IPS-11a (cell line): ENCODE results near the gene KPNA4.
A peak's percentile ranks its signal among the peaks of the same experiment; 100 is the strongest.
"Not testable (repeated sequence)": the region's sequence is repeated elsewhere in the genome, so short reads cannot be mapped to it uniquely, and the experiment has no call there.

ENCODE experiments used
- H3K4me3 ChIP-seq: one replicate; pipeline ENCODE4 v1.5.1; 2013; ENCODE audit warnings: low read depth, low read length, control low read depth

Gene KPNA4, protein sequence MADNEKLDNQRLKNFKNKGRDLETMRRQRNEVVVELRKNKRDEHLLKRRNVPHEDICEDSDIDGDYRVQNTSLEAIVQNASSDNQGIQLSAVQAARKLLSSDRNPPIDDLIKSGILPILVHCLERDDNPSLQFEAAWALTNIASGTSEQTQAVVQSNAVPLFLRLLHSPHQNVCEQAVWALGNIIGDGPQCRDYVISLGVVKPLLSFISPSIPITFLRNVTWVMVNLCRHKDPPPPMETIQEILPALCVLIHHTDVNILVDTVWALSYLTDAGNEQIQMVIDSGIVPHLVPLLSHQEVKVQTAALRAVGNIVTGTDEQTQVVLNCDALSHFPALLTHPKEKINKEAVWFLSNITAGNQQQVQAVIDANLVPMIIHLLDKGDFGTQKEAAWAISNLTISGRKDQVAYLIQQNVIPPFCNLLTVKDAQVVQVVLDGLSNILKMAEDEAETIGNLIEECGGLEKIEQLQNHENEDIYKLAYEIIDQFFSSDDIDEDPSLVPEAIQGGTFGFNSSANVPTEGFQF

DNA sequence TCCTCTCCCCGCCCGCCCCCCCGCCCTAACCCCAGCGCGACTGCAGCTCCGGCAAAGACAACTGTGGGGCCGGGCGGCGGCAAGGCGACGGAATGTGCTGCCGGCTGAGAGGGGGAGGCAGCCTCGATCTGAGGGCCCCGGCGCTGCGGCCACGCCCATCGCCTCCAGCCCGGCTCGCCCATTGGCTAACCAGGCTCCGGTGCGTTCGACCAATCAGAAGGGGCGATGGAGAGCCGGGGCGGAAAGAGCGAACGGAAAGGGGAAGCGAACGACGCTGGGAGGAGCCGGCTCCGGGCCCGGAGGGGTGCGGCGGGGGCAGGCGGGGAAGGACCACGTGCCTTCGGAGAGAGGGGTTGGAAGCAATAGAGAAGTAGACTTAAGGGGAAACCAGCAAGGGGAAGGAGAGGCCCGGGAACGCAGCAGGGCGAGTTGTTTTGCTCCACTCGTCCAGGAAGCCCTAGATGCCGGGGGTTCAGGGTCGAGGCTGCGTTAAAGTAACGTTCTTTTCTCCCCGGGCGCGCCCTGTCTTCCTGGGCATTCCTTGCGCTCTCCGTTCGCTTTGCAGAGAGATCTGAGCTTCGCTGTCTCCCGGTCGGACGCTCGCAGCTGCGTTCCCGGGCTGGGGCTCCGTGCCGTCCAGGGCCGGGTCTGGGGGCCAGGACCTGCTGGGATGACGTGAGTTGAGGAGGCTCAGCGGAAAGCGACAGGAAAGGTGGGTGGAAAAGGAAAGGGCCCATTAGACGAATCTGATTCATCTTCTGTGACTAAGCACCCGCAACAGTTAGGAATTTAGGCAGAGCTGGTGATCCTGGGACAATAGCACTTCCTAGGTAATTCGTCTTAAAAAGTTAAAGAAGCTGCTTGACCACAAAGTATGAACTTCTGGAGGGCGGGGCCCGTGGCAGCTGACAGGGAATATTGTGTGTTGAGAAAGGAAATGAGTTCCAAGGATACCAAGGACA, at the start of gene KPNA4:
TSS of gene KPNA4 (minus strand) at position 130 of the 962 bp plus-strand sequence. CDS start 289 bp downstream, outside the sequence.
- H3K4me3 ChIP-seq: peak within 1 kb of the TSS; percentile 85

DNA sequence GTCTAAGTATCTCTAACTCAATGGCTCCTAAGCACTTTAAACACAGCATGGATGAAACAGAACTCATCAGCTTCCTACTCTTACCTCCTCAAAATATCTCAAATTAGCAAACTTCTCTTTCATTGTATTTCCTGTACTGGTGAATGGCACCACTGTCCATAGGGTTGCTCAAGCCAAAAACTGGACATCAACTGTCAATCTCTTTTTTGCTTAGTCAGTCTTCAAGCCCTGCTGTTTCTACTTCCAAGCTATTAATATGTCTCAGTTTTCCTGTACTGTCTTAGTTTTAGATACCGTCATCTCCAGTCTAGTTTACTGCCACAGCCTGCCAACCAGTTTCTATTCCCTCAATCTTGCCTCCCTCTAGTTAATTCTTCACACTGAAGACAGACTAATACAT, 48.3 kb upstream of the KPNA4 start:
- H3K4me3 ChIP-seq: no peak overlapping the region

DNA sequence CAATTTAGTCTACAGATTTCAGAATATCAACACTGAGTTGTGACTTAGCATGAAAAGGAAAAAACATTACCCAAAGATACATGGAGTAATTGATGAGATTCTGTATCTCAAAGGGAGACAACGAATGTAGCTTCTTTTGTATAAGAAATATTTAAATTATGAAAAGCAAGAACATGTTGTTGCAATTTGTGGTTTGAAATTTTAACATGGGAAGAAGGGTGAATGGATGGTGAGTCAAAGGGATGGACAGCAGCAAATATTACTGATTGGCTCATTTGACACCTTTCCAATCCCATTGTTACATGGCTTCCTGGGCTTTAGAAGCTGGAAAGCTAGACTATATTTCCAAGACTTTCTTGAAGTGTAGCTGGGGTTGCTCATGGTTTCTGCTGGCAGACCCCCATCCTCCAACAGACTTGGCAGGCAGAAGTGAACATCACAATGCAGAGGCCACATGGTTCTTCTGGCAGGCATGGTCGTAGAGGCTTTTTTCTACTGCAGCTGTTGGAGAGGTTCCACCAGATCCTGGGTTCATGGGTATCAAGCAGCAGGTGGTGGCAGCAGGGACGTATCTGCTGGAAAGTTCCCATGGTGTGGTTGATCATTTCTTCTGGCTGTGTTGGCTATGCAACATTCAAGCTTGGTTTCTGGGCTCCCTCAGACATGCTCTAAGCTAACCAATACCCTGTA, 47.2 kb upstream of the KPNA4 start:
- H3K4me3 ChIP-seq: no peak overlapping the region

DNA sequence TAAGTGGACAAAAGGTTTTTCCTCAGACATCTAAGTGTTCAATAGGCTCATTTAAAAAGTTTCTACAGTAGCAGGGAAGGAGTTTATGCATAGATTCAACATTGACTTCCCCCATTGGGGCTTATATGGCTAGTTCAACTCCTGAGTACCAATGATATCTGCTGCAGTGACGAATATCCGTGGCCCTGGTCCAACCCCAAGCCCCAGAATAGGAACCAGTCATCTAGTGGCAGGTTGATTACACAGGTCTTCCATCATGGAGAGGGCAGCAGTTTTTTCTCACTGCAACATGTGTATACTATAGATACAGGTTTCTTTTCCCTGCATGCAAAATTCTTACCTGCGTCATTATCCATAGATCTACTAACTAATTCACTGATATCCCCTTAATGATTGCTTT, 45.8 kb upstream of the KPNA4 start:
- no peak overlapping the region for H3K4me3 ChIP-seq

DNA sequence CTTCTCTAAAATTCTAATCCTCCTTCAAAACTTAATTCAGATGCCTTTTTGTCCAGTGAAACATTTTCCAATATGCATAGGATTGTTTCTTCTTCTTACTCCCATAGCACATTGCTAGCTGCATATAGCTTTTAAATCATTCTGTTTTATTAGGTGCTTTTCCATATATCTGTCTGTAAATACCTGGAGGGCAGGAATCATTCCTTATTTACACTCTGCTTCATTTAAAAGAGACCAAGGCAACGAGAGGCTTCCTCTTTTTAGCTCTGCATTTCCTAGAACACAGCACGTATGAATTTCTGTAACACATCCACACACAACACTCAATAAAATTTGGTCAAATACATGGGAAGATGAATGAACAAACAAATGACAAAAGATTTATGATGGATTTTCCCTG, 43.5 kb upstream of the KPNA4 start:
- no peak overlapping the region for H3K4me3 ChIP-seq

DNA sequence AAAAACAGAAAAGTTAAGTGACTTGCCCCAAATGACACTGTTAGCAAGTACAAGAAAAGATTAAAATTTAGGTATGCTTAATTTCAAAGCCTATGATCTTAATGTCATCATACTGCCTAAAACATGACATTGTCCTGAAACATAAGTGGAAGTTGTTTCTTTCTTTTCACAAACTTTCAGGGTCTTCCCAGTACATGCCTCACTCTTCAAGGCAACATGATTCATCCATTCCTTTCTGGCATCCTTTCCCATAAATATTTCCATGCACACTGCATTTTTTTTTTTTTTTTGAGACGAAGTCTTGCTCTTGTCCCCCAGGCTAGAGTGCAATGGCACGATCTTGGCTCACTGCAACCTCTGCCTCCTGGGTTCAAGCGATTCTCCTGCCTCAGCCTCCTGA, 42.5 kb upstream of the KPNA4 start:
- no peak overlapping the region for H3K4me3 ChIP-seq

DNA sequence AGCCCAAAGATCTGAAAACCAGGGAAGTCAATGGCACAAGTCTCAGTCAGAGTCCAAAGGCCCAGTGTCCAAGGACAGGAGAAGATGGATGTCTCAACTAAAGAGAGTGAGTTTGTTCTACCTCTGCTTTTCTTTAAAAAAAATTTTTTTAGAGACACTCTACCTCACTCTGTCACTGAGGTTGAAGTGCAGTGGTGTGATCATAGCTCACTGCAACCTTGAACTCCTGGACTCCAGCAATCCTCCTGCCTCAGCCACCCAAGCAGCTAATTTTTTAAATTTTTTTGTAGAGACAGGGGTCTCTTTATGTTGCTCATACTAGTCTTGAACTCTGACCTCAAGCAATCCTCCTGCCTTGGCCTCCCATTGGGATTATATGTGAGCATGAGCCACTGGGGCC, 39.9 kb upstream of the KPNA4 start:
- no peak overlapping the region for H3K4me3 ChIP-seq

DNA sequence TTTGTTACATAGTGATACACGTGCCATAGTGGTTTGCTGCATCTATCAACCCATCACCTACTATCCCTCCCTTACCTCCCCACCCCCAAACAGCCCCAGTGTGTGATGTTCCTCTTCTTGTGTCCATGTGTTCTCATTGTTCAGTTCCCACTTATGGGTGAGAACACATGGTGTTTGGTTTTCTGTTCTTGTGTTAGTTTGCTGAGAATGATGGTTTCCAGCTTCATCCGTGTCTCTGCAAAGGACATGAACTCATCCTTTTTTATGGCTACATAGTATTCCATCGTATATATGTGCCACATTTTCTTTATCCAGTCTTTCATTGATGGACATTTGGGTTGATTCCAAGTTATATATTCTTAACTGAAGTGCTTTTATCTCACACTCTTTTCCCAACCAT, 38.5 kb upstream of the KPNA4 start:
- not testable (repeated sequence) for H3K4me3 ChIP-seq

DNA sequence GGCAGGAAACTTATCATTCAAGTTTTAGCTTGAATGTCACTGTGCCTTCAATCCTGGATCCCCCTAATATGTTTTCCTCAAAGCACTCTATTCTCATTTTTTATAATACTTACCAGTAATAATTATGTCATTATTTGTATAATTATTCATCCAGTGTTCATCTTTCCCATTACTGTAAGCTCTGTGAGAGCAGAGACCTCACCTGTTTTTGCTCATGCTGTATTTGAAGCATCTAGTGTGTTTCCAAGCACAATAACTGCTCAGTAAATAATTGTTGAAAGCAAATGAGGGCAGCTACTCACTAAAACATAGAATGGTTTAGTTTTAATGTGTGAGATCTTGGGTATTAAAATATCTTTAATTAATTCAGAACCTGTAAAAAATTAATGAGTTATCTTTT, 36.9 kb upstream of the KPNA4 start:
- no peak overlapping the region for H3K4me3 ChIP-seq

DNA sequence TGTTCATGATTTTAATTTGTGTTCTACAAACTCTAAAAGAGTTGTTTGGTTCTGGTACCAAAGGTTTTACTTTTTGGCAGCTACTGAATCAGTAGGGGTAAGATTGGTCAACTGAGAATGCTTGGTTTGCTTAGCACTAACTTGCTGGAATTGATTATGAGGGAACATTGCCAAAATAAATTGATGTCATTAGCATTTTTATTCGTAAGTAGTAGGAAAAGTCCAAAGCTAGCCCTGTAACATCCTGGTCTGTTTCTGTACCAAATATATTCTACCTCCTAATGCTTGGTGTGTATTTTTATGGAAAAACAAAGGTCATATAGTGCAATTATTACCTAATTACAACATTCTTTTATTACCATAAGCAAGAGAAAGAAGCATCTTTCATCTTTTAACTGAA, 35.9 kb upstream of the KPNA4 start:
- H3K4me3 ChIP-seq: no peak overlapping the region

DNA sequence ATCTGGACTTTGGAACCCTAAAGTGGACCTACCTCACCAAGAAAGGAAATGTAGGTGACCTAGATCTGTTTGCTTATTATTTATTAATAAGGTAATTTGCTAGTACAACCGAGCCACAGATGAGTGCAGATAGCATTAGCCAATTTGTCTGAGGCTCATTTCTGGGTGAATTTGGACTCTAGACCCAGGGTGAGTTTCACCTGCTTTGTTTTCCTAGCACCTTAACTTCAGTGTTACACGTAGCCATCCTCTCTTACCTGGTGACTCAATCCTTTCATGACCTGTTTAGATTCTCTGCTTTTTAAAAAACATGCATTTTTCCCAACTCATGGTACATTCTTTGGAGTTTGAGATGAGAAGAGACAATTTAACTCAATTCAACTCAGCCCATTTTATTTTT, 33.5 kb upstream of the KPNA4 start:
- H3K4me3 ChIP-seq: no peak overlapping the region

DNA sequence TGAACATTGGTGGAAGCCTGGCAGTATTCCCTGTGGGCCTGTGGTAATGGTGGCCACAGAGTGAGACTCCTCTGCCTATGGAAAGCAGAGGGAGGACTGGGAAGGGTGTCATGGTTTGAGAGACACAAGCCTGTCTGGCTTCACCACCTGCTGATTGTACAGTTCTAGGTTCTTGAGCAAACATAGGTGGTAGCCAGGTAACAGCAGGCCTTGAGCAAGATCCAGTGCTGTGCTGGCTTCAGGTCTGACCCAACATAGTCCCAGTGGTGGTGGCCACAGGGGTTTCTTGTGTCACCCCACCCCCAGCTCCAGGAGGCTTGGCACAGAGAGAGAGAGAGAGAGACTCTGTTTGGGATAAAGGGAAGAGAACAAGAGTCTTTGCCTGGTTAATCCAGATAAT, 22.7 kb upstream of the KPNA4 start:
- H3K4me3 ChIP-seq: no peak overlapping the region

DNA sequence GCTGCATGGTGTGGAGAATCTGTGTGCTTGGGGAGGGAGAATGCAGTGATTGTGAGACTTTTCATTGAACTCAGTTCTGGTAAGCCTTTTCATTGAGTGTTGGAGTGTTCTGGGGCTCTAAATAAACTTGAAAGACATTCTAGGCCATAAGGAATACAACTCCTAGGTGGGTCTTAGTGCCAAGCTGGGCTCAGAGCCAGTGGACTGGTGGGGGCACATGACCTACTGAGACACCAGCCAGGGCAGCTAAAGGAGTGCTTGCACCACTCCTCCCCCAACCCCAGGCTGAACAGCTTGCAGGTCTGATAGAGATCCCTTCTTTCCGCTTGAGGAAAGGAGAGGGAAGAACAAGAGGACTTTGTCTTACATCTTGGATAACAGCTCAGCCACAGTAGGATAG, 21.7 kb upstream of the KPNA4 start:
- no peak overlapping the region for H3K4me3 ChIP-seq

DNA sequence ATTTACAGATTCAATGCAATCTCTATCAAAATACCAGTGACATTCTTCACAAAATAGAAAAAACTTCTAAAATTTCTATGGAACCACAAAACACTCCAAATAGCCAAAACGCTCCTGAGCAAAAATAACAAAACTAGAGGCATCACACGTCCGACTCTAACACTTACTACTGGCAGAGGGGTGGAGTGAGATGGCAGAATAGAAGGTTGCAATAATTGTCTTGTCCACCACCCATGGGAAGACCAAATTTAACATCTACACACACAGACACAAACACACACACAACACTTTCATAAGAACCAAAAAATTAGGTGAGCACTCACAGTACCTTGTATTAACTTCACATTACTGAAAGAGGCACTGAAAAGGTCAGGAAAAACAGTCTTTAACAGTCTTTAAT, 21.3 kb upstream of the KPNA4 start:
- no peak overlapping the region for H3K4me3 ChIP-seq

DNA sequence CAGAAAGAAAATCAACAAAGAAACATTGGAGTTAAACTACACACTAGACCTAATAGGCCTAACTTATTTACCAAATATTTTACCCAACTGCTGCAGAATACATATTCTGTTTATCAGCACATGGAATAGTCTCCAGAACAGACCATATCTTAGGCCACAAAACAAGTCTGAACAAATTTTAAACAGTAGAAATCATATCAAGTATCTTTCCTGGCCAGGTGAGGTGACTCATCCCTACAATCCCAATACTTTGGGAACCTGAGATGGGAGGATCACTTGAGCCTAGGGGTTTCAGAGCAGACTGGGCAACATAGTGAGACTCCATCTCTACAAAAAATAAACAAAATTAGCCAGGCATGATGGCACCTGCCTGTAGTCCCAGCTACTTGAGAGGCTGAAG, 18.1 kb upstream of the KPNA4 start:
- H3K4me3 ChIP-seq: no peak overlapping the region

DNA sequence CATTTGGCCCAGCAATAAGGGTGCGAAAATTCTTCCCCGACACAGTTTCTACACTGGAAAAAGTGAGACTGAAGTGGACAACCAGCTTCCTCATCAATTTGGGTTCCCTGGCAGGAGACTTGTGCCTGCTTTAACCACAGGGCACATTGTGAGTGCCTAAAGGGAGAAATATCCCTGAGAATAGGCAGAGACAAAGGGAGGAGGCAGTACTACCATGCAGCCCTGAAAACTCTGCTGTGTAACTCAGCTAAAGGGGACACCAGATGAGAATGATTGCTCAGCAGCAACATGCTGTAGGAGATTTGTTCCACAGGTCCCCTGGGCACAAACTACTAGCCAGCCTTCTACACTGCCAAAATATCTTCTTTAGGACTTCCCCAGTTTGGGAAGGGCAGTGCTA, 15.6 kb upstream of the KPNA4 start:
- H3K4me3 ChIP-seq: no peak overlapping the region

DNA sequence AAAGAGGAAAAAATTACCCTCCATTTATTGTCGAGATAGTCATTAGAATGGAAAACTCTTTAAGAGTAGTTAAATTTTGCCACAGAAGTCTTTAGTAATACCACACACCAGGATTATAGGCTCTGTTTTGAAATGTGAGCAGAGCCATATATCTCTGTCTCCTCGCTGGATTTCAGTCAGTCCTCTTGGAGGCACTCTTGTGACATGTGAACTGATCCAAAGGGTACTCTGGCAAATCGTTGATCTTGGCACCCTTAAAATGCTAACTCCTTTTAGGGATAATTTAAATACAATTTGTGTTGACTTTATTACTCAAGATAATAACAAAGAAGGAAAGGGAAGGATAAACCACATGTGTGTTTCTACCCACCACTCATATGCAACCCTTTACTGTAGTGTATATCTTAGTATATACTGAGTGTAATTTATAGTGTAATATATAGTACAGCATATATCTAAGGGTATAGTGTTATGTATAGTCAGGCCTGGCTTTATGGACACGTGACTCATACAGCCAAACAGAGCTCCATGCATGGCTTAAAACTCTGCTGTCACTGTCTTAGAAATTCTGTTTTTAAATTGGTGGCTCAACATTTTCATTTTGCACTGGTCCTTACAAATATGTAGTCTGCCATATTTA, 12.3 kb upstream of the KPNA4 start:
- H3K4me3 ChIP-seq: no peak overlapping the region

DNA sequence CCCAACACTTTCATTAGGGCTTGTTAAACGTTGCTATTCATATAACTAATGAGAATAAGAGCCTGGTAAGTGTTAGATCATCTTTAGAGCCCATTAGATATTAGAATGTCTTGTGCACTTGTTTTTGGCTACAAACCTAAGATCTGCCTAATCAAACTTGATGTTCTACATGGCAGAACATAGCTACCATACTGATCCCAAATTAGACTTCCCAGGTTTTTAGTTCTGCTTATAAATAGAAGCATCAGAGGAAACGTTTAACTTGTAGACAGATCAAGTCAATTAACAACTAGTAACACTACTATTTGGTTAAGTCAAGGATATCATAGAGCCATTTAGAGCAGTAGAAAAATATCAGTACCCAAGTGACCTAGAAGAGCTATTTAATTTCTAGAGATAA, 11.7 kb upstream of the KPNA4 start:
- H3K4me3 ChIP-seq: no peak overlapping the region

DNA sequence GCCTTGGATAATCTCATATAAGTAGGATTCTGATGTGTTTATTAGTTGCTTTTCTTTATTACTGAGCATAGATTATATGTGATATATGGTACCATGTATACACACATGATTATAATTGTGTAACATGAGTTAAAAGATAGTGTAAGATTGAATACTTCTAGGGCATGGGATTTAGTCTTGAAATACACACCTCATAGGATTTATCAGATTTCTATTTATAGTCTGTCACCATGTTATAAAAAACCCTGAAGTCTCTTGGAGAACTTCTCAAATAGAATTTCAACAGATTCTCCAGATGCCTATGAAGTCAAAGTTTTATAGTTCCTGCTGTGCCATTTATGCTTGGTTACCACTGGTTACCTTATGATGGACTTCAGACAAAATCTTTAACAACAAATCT, 11.2 kb upstream of the KPNA4 start:
- H3K4me3 ChIP-seq: no peak overlapping the region

DNA sequence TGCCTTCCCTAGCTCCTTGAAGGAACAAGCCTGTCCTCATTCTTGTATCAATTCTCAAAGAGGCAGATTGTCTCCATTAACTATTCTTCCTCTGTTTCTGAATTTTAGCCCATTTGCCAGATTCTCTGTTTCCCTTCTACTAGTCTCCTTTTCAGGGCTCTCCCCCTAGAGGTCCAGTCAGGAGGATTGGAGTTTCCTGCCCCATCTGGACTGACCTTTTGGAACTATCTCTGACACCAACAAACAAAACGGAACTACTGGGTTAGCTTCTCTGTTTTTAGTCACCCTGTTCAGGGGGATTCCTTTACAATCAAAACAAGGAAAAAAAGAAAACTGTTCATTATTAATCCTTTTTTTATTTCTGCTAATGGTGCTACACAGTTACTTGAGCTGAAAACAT, 10.2 kb upstream of the KPNA4 start:
- H3K4me3 ChIP-seq: no peak overlapping the region

DNA sequence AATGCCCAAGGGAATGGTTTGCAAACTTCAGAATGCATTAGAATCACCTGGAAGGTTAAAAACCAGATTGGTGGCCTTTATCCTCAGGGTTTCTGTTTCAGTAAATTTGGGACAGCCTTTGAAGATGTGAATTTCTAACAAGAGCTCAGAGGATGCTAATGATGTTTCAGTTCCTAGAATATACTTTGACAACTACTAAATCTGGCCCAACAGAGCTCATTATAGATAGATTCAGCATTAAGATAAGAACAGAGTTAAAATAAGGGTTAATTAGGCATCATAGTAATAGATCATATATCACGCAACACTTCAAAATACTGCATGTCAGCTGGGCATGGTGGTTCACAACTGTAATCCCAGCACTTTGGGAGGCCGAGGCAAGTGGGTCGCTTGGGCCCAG, 9.3 kb upstream of the KPNA4 start:
- no peak overlapping the region for H3K4me3 ChIP-seq
